A549 (cell line): ENCODE results near the gene MAP3K2. TPM values are rescaled to one million over a fixed set of nuclear protein-coding genes. Genes with fewer than 3 reads are reported as not detected.
"Not testable (repeated sequence)": the region's sequence is repeated elsewhere in the genome, so short reads cannot be mapped to it uniquely, and the experiment has no call there.

ENCODE experiments used
- ATAC-seq, 2 experiments: fragments of 200-7000 bp in 1 of 2; fragments of >200 bp in 1 of 2; cut with Nextera tagmentation in 1 of 2; cut with Tn5 transposase in 1 of 2; 3 replicates each; pipeline versions ENCODE4 v1.8.0 to v1.9.1; 2018 to 2020; ENCODE audit warnings: mild to moderate bottlenecking in 1 of 2, moderate library complexity in 1 of 2
- CTCF ChIA-PET: fragments of 300-600 bp; sonication (Branson Sonifier 250); formaldehyde crosslinking; extraction: SDS; loops from one replicate; lab custom pipeline; 2021; ENCODE audit warnings: antibody characterized with exemption, inconsistent platforms; lab: Yijun Ruan, JAX
- POLR2A ChIA-PET: fragments of 350-600 bp; formaldehyde crosslinking; extraction: SDS; loops from one replicate; lab custom pipeline; 2021; ENCODE audit warnings: antibody characterized with exemption, inconsistent platforms; lab: Yijun Ruan, JAX
- DNase-seq, 2 experiments: peaks; one replicate each; pipeline versions ENCODE4 v3.0.0 to v3.0.0-alpha.2; 2011 to 2016; ENCODE audit warnings: low read depth in 1 of 2, low spot score in 1 of 2
- FAIRE-seq: peaks from 2 replicates; lab custom pipeline; 2011; peaks lifted over from hg19 to GRCh38; lab: Jason Lieb, UNC
- H3K27ac ChIP-seq, 2 experiments: fragments of >200 bp; sonication (Bioruptor Twin); formaldehyde crosslinking; 3 replicates each; pipeline ENCODE4 v1.5.1; 2016 to 2017
- H3K4me1 ChIP-seq: fragments of >200 bp; sonication (Bioruptor Twin); formaldehyde crosslinking; 3 replicates; pipeline ENCODE4 v1.6.1; 2016
- H3K4me2 ChIP-seq: fragments of >200 bp; sonication (Bioruptor Twin); formaldehyde crosslinking; 3 replicates; pipeline ENCODE4 v1.6.1; 2016
- H3K4me3 ChIP-seq: fragments of >200 bp; sonication (Bioruptor Twin); formaldehyde crosslinking; 3 replicates; pipeline ENCODE4 v1.5.1; 2016
- H3K9me3 ChIP-seq: fragments of >200 bp; sonication (Bioruptor Twin); formaldehyde crosslinking; 3 replicates; pipeline ENCODE4 v1.6.1; 2016
- ATOH8 ChIP-seq: fragments of 250-450 bp; sonication (Bioruptor Pico); IDR thresholded peaks from 2 replicates; pipeline ENCODE4 v1.5.0; 2020; ENCODE audit warnings: low read depth, mild to moderate bottlenecking, moderate library complexity
- BCL3 ChIP-seq: fragments of >200 bp; sonication (Bioruptor Twin); formaldehyde crosslinking; IDR thresholded peaks from 3 replicates; pipeline ENCODE4 v1.6.1; 2016
- BHLHE40 ChIP-seq: IDR thresholded peaks from 2 replicates; pipeline ENCODE4 v1.6.1; 2012; ENCODE audit warnings: low read depth, low read length, inconsistent platforms
- CEBPB ChIP-seq, 2 experiments: fragments of >200 bp in 1 of 2; sonication (Bioruptor Twin) in 1 of 2; formaldehyde crosslinking in 1 of 2; IDR thresholded peaks; 2 replicates each; pipeline ENCODE4 v1.6.1; 2012 to 2016
- CHD4 ChIP-seq: fragments of 200-600 bp; sonication (generic); IDR thresholded peaks from 2 replicates; pipeline ENCODE4 v1.6.1; 2016; ENCODE audit warnings: antibody characterized with exemption, mild to moderate bottlenecking, borderline replicate concordance
- CTCF ChIP-seq: fragments of >200 bp; sonication (Bioruptor Twin); formaldehyde crosslinking; IDR thresholded peaks from 3 replicates; pipeline ENCODE4 v1.5.1; 2016
- ELK1 ChIP-seq: fragments of 150-350 bp; IDR thresholded peaks from 2 replicates; pipeline ENCODE4 v1.6.1; 2014; ENCODE audit warnings: low read depth, mild to moderate bottlenecking, low read length
- EP300 ChIP-seq, 2 experiments: fragments of >200 bp; sonication (Bioruptor Twin); formaldehyde crosslinking; IDR thresholded peaks; 2 replicates in 1 of 2; 3 replicates in 1 of 2; pipeline ENCODE4 v1.6.1; 2016 to 2017
- ESRRA ChIP-seq: fragments of 150-350 bp; IDR thresholded peaks from 2 replicates; pipeline ENCODE4 v1.6.1; 2014; ENCODE audit warnings: mild to moderate bottlenecking, low read length, borderline replicate concordance
- HDAC2 ChIP-seq: fragments of 200-600 bp; sonication (generic); IDR thresholded peaks from 2 replicates; pipeline ENCODE4 v1.6.1; 2016
- HES2 ChIP-seq: fragments of >200 bp; sonication (Bioruptor Twin); formaldehyde crosslinking; IDR thresholded peaks from 2 replicates; pipeline ENCODE4 v1.6.1; 2016
- HOXB5 ChIP-seq: fragments of 250-450 bp; sonication (Bioruptor Pico); IDR thresholded peaks from 2 replicates; pipeline ENCODE4 v1.5.0; 2020; ENCODE audit warnings: mild to moderate bottlenecking, moderate library complexity
- JUNB ChIP-seq: fragments of >200 bp; sonication (Bioruptor Twin); formaldehyde crosslinking; IDR thresholded peaks from 2 replicates; pipeline ENCODE4 v1.6.1; 2016
- MAFK ChIP-seq: fragments of 450-650 bp; IDR thresholded peaks from 2 replicates; pipeline ENCODE4 v1.6.1; 2014; ENCODE audit not compliant: partially characterized antibody
- MAX ChIP-seq: IDR thresholded peaks from 2 replicates; pipeline ENCODE4 v1.6.1; 2012
- MAZ ChIP-seq: fragments of 150-350 bp; IDR thresholded peaks from 2 replicates; pipeline ENCODE4 v1.6.1; 2014; ENCODE audit warnings: antibody characterized with exemption, low read depth, low read length, borderline replicate concordance
- PBX3 ChIP-seq: IDR thresholded peaks from 2 replicates; pipeline ENCODE4 v1.6.1; 2012
- PHF8 ChIP-seq: fragments of 200-600 bp; sonication (generic); IDR thresholded peaks from 2 replicates; pipeline ENCODE4 v1.6.1; 2016; ENCODE audit warnings: low read depth, mild to moderate bottlenecking, antibody characterized with exemption, moderate library complexity, borderline replicate concordance
- POLR2AphosphoS2 ChIP-seq: conservative IDR thresholded peaks from 2 replicates; pipeline ENCODE4 v1.6.1; 2012; ENCODE audit warnings: low read length, improper control_type of control experiment, inconsistent platforms
- RAD21 ChIP-seq, 2 experiments: fragments of >200 bp in 1 of 2; sonication (Bioruptor Twin) in 1 of 2; formaldehyde crosslinking in 1 of 2; IDR thresholded peaks in 1 of 2; conservative IDR thresholded peaks in 1 of 2; 2 replicates in 1 of 2; 3 replicates in 1 of 2; pipeline ENCODE4 v1.6.1; 2012 to 2018; ENCODE audit warnings: inconsistent platforms in 1 of 2
- RARB ChIP-seq: fragments of 250-450 bp; sonication (Bioruptor Pico); IDR thresholded peaks from 2 replicates; pipeline ENCODE4 v1.8.0; 2021; ENCODE audit warnings: mild to moderate bottlenecking, moderate library complexity
- ZC3H11A ChIP-seq: fragments of 450-650 bp; IDR thresholded peaks from 2 replicates; pipeline ENCODE4 v1.6.1; 2014; ENCODE audit warnings: antibody characterized with exemption, mild to moderate bottlenecking
- ZFP36 ChIP-seq: fragments of 450-650 bp; IDR thresholded peaks from 2 replicates; pipeline ENCODE4 v1.6.1; 2014; ENCODE audit warnings: borderline replicate concordance; ENCODE audit not compliant: partially characterized antibody
- WGBS: methylation state at CpG from one replicate; pipeline ENCODE4 v1.1.6; 2017; ENCODE audit errors: missing lambda C conversion rate; 5-methylcytosine and 5-hydroxymethylcytosine counted together
- polyA plus RNA-seq, 4 experiments: library from polyadenylated mRNA; depleted of rRNA in 3 of 4; stranded (reverse); fragments of >200 nt; fragmentation: RNase III in 1 of 4; extraction: RNeasy Plus Mini Kit Qiagen cat#74134 plus additional on column Dnase treatment in 1 of 4; gene quantifications; 2 replicates in 3 of 4; 3 replicates in 1 of 4; pipeline ENCODE4 v1.2.3, GENCODE V29; 2011 to 2017

The MAP3K2 gene
- polyA plus RNA-seq, 2 of the 4 experiments (the other 2 are of a cell fraction): 12.3 to 29.7 TPM

- H3K27ac ChIP-seq: peak overlapping the region; percentile 90 to 97
- FAIRE-seq, H3K4me3 ChIP-seq, DNase-seq, CTCF ChIA-PET, ATAC-seq, H3K9me3 ChIP-seq, POLR2A ChIA-PET: not testable (repeated sequence)
- WGBS: 96% methylated on average over 8 of the region's 8 CpGs
- 0 out of 3 replicates have a peak overlapping the region, but pooled peaks have one; percentile 70 for H3K4me2 ChIP-seq
- peaks cover 77% of the 10 kb centered on the region for H3K4me1 ChIP-seq
These were observed 21.9 kb upstream of the MAP3K2 start for GRCh38 chr2:127409716-127410115.

GRCh38 chr2:127408807-127409099, 21.0 kb upstream of the MAP3K2 start:
- Histone ChIP-seq H3K27ac (peak overlapping the region; percentile 97), H3K4me1 (peaks cover 69% of the 10 kb centered on the region), H3K4me3 (peak overlapping the region; percentile 42; the same call in 2 of the 3 replicates), H3K9me3 (peaks cover 8% of the 10 kb centered on the region; the same call in 1 of the 3 replicates), H3K4me2 (peak overlapping the region; percentile 76)
- 54% methylated on average over 10 of the region's 10 CpGs for WGBS
- DNase-seq (no peak), ATAC-seq (no peak), FAIRE-seq (no peak)
- POLR2A ChIA-PET: interaction anchor here (0.6 to 1.0 kb wide), 2 partner anchors 20 to 216 kb away, joined by 3 to 7 read pairs; partner anchors contain the start of gene MAP3K2
- CTCF ChIA-PET: interaction anchor here (1.1 to 1.5 kb wide), 3 partner anchors 10 to 71 kb away, joined by 3 to 5 read pairs (median 4); partner anchors contain the start of gene PROC
- no peak for TF ChIP-seq MAFK
- TF ChIP-seq ATOH8: no peak
- no peak for TF ChIP-seq POLR2AphosphoS2
- TF ChIP-seq CEBPB (IDR thresholded peaks at IDR 0.05): 0 out of 4 replicates have a peak, but pooled peaks of 1 of the 2 experiments have one; percentile 3
- TF ChIP-seq RARB (CRISPR knock-in tag): no peak
- no peak for TF ChIP-seq HES2
- peak; percentile 70; the same call in 1 of the 2 replicates for TF ChIP-seq CHD4
- TF ChIP-seq RAD21 (conservative IDR thresholded peaks at IDR 0.05 in 1 of 2, IDR thresholded peaks at IDR 0.05 in 1 of 2): peak in 1 of 2 experiments; percentile 1; a peak in 1 of 5 replicates

- ChIA-PET POLR2A (interaction anchor here (0.6 to 1.2 kb wide), 3 partner anchors 9 to 216 kb away, joined by 3 to 8 read pairs (median 7); partner anchors contain the start of gene MAP3K2), CTCF (interaction anchor here (1.1 to 1.5 kb wide), 5 partner anchors 10 to 83 kb away, joined by 3 to 5 read pairs (median 3); partner anchors contain the start of gene PROC)
- 1% methylated on average over 20 of the region's 75 CpGs for WGBS
- no peak for TF ChIP-seq BHLHE40
- peak; percentile 99 for TF ChIP-seq ZFP36
- peak; percentile 70; the same call in 2 of the 3 replicates for TF ChIP-seq BCL3
- TF ChIP-seq JUNB: peak; percentile 97
- 0 out of 2 replicates have a peak, but pooled peaks have one; percentile 22 for TF ChIP-seq PBX3
- TF ChIP-seq CEBPB (IDR thresholded peaks at IDR 0.05): peak in 1 of 2 experiments; percentile 21; a peak in 1 of 4 replicates
- TF ChIP-seq ESRRA: no peak
- TF ChIP-seq ELK1: no peak
- peak; percentile 67; the same call in 1 of the 2 replicates for TF ChIP-seq PHF8
- TF ChIP-seq ZC3H11A: no peak
- TF ChIP-seq CTCF: no peak
- 0 out of 2 replicates have a peak, but pooled peaks have one; percentile 16 for TF ChIP-seq HOXB5 (CRISPR knock-in tag)
- peak; percentile 70 for TF ChIP-seq MAX
- TF ChIP-seq MAZ: no peak
- peak; percentile 82 to 89 for TF ChIP-seq EP300 (IDR thresholded peaks at IDR 0.05)
- no peak for TF ChIP-seq POLR2AphosphoS2
- TF ChIP-seq RARB (CRISPR knock-in tag): no peak
- peak; percentile 63; the same call in 1 of the 2 replicates for TF ChIP-seq HDAC2
These were observed 20.4 kb upstream of the MAP3K2 start for GRCh38 chr2:127408004-127408806.

More at GRCh38 chr2:127408004-127408806, 20.4 kb upstream of the MAP3K2 start:
- peak overlapping the region; percentile 76 for H3K4me2 ChIP-seq
- peak overlapping the region; percentile 97 for H3K27ac ChIP-seq
- FAIRE-seq: no peak
- H3K9me3 ChIP-seq: peaks cover 7% of the 10 kb centered on the region; the same call in 1 of the 3 replicates
- DNase-seq: peak; percentile 72 to 92
- ATAC-seq: peak; percentile 88 to 90
- H3K4me1 ChIP-seq: peaks cover 69% of the 10 kb centered on the region
- peak overlapping the region; percentile 42 for H3K4me3 ChIP-seq
